ENCODE results near the gene JADE3.

Gene JADE3

DNA sequence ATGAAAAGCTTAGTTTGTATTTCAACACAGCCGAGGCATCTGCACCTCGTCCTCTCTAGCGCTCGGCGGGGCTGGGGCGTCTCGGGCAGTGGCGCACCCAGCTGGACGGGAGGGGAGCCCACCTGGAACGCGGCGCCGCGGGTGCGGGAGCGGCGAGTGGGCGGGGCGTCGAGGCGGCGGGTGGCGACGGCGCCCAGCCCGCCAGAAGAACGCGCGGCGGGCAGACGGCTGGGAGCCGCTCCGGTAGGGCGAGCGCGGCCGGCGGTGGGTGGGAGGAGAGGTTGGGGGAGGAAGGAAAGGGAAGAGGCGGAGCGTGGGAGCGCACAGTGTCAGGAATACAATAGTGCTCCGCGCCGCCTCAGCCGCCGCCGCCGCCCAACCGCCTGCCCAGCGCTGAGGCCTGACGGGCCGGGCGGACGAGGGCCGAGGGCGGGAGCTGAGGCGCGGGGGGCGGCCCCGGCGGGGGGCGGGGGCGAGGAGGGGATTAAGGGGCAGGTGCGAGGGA is at the start of gene JADE3:
TSS of gene JADE3 (plus strand) at position 324 of the 505 bp plus-strand sequence. CDS start 72,474 bp downstream, outside the sequence.
- in situ Hi-C loops (cut with MboI; ENCODE audit: low sequenced_read_pairs), result no loop called here

- in situ Hi-C loops (cut with MboI; ENCODE audit: low sequenced_read_pairs), result no loop called here
These were observed 49.1 kb upstream of the JADE3 start for GRCh38 chrX:46863072-46863471.

DNA sequence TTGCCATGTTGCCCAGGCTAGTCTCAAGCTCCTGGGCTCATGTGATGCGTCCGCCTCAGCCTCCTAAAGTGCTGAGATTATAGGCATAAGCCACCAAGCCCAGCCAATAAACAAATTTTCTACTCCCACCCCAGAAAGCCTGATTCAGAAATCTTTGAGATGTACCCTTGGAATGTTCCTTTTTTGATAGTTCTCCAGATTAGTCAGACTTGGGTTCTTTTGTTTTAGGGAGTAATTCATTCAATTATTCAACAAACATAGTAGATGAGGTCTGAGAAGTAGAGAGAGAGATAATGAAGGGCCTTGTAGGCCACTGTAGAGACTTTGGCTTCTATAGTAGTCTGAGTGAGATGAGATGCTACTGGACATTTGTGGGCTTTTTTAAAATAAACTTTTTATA is 47.6 kb upstream of the JADE3 start:
- in situ Hi-C loops (cut with MboI; ENCODE audit: low sequenced_read_pairs), result no loop called here

- in situ Hi-C loops (cut with MboI; ENCODE audit: low sequenced_read_pairs), result no loop called here
These were observed 46.9 kb upstream of the JADE3 start for GRCh38 chrX:46865281-46865680.

DNA sequence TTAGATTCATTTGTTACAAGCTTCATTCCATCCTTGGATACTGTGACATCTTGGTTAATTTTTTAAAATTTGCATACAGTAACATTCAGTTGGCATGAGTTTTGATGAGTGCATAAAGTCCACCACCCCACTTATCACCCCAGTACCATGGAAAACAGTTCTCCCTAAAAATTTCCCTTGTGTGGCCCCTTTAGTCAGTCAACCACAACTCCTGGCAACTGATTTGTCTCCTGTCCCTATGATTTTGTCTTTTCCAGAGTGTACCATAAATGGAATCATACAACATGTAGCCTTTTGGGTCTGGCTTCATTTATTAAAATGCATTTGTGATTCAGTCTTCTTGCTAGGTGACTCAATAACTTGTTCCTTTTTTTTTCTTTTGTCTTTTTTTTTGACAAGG is 45.5 kb upstream of the JADE3 start:
- in situ Hi-C loops (cut with MboI; ENCODE audit: low sequenced_read_pairs), result no loop called here

DNA sequence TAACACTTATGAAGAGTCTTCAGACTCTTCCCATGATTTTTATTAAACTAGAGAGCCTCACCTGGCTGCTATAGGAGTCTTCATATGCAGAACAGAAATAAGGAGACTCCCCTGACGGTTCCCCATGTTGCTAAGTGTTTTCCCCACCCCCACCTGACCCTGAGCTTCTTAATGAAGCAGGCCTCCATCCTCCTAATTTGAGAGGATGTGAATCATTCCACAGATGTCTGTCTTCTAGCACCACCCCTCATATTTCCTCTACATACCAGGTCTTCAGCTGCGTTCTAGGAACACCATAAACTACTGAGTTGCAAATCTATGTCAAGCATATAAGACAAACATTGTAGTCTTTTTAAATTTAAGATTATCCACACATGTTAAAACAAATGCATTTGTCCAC is 38.5 kb upstream of the JADE3 start:
- in situ Hi-C loops (cut with MboI; ENCODE audit: low sequenced_read_pairs), result no loop called here

GRCh38 chrX:46876901-46877300 is 35.3 kb upstream of the JADE3 start:
- in situ Hi-C loops (cut with MboI; ENCODE audit: low sequenced_read_pairs), result no loop called here

DNA sequence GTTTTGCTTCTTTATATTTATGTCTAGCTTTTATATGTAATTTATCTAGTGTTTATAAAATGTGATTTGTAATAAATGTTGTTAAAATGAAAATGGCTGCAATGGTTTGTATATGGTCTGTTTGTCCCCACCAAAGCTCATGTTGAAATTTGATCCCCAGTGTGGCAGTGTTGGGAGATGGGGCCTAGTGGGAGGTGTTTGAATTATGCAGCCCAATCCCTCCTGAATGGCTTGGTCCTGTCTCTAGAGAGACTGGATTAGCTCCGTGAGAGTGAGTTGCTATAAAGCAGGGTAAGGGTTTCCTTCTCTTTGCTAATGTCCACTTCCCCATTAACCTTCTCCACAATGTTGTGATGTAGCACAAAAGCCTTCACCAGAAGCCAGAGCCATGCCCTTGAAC is 30.0 kb upstream of the JADE3 start:
- in situ Hi-C loops (cut with MboI; ENCODE audit: low sequenced_read_pairs), result no loop called here

DNA sequence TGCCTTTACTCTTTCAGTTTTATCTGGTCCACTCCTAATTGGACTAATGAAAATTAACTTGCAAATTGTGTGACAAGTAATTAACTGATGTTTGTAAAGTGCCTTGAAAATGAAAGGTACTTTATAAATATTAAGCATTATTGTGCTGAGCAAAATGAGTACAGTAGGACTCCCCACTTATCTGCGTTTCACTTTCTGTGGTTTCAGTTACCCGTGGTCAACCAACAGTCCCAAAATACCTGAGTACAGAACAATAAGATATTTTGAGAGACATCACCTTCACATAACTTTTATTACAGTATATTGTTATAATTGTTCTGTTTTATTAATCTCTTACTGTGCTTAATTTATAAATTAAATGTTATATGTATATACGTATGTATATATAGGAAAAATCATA is 27.4 kb upstream of the JADE3 start:
- in situ Hi-C loops (cut with MboI; ENCODE audit: low sequenced_read_pairs), result no loop called here

DNA sequence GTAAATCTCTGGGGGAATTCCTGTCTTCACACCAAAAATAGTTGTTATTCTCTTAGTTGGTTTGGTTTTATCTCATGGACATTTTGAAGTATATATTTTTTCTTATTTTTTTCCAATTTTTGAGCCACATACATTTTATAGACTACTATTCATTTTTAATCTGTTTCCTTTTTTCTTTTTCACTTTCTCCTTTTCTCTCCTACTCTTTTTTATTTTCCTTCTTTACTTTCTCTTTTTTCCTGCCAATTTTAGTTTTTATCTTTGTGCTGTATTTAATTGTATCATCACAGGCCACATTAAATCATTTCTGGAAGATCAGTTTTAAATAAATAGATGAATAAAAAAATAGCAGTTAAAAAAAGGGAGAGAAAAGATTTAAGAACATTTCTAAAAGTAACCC is 14.0 kb upstream of the JADE3 start:
- in situ Hi-C loops (cut with MboI; ENCODE audit: low sequenced_read_pairs), result no loop called here

DNA sequence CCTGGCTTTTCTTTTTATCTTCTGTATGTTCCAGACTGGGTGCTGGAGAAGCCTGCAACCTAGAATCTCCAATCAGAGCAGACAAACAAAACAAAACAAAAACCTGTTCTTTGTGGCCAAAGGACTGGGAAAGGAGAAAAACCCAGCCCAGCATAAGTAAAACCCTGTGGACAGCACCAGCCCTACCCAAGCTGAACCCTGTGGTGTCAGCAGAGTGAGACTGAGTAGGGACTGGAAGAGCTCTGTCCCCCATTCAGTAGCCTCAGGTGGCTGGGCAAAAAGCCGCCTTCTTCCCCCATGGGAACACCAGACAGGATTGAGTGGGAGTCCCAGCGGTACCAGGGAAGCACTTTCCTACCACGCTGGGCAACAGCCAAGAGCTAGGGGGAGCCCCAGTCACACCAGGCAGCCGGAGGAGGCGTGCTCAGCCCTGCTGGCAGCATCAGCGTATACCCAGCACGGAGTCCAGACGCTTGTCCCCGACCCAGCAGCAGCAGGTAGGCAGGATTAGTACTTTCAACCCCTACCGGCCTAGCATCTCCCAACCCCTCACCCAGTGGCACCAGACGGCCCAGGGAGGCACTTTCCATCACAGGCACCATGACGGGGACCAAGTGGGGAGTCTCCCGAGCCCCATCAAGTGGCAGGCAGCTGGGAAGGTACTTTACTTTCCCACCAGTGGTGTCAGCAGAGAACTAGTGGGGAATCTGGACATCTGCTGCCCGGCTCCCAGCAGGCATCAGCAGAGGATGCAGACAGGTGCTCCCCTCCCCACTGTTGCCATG is 8.6 kb upstream of the JADE3 start:
- in situ Hi-C loops (cut with MboI; ENCODE audit: low sequenced_read_pairs), result no loop called here

GRCh38 chrX:46904626-46905025 is 7.6 kb upstream of the JADE3 start:
- in situ Hi-C loops (cut with MboI; ENCODE audit: low sequenced_read_pairs), result no loop called here

DNA sequence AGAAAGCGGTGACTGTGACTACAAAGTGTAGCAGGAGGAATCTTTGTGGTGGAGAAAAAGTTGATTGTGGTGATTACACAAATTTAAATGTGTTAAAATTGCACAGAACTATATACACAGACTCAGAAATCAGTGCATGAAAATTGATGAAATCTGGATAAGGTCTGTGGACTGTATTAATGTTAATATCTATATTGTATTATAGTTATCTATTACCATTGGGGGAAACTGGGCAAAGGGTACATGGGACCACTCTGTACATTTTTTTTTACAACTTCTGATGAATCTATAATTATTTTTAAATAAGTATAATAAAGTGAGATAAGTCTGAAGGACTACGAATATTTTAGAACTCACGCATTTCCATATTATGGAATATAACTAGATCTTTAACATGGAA is 1.8 kb upstream of the JADE3 start:
- in situ Hi-C loops (cut with MboI; ENCODE audit: low sequenced_read_pairs), result no loop called here

DNA sequence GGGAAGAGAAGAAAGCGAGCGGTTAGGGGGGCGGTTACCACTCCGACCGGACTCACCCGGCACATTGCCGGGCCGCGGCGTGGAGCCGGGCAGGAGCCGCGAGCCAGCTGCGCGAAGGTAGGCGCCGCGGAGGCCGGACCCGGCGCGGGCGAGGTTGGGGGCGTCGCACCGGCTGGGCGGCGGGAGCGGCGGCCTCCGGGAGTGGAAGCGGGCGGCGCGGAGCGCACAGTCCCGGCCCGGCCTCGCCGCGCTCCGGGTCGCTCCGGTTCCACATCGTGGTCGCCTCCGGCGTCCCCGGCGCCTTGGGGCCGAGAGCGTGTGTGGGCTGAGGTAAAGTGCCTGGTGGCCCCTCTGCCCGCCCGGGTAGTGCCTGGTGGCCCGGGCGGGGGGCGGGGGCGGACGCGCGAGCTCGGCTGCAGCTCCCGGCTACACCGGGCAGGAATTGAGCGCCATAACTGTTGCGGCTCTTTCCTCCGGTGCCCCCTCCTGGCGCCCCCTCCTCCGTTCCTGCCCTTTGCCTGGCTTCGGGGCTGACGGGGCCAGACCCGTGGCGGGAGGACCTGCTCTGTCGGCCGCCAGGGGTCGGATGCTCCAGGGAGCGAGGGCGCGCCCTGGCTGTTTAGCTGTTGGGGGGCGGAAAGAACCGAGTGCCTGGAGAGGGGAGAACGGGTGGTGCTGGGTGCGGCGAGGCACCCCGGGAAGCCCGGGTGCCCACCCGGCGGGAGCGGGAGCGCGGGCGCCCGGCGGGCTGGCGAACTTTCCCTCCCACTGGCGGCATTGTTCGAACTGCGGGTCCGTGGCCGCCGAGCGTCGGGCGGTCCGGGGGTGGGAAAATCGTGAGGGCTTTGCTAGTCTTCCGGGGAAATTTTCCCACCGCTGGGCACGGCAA is 626 bp downstream of the JADE3 start:
- in situ Hi-C loops (cut with MboI; ENCODE audit: low sequenced_read_pairs), result no loop called here

GRCh38 chrX:46913667-46914066 is 1.4 kb downstream of the JADE3 start:
- in situ Hi-C loops (cut with MboI; ENCODE audit: low sequenced_read_pairs), result no loop called here

- in situ Hi-C loops (cut with MboI; ENCODE audit: low sequenced_read_pairs), result no loop called here
These were observed 4.1 kb downstream of the JADE3 start for GRCh38 chrX:46916273-46916672.

- in situ Hi-C loops (cut with MboI; ENCODE audit: low sequenced_read_pairs), result no loop called here
These were observed 5.4 kb downstream of the JADE3 start for GRCh38 chrX:46917622-46918021.

DNA sequence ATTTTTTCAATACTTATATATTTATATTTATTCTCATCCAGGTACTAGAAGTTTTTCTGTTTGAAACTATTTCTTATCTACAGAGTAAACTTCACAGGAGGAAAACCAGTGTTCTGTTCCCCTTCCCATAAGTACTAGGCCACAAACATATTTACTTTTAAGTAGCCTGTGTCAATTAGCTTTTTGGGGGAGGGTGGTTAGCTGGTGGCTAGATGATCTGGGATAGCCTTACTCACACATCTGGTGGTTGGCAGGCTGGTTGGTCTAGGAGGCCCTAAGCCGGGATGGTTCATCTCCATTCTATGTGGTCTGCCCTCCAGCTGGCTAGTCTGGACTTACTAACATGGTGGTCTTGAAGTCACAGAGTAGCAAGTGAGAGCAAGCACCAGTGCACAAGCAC is 6.2 kb downstream of the JADE3 start:
- in situ Hi-C loops (cut with MboI; ENCODE audit: low sequenced_read_pairs), result no loop called here

GRCh38 chrX:46920235-46920634 is 8.0 kb downstream of the JADE3 start:
- in situ Hi-C loops (cut with MboI; ENCODE audit: low sequenced_read_pairs), result no loop called here

DNA sequence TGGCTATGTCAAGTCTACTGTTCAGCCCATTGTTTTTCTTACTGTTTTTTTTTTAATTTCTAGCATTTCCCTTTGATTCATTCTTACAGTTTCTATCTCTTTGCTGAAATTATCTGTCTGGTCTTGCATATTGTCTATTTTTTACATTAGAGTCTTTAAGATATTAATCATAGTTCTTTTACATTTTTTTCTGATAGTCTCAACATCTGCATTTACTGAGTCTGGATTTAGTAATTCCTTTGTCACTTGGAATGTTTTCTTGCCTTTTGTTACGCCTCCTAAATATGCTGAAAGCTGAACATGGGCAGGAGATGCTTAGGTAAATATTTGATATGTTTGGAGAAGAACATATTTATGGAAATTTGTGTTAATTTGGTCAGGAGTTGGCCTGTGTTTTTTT is 10.4 kb downstream of the JADE3 start:
- in situ Hi-C loops (cut with MboI; ENCODE audit: low sequenced_read_pairs), result no loop called here

GRCh38 chrX:46927718-46928117 is 15.5 kb downstream of the JADE3 start:
- in situ Hi-C loops (cut with MboI; ENCODE audit: low sequenced_read_pairs), result no loop called here

Measured in HL-60/S4 treated with phorbol 12-myristate 13-acetate at 8.2 ng/mL for 4 days and 3 days (cell line).